ENCODE results near the gene ZNF691.
"Not testable (repeated sequence)": the region's sequence is repeated elsewhere in the genome, so short reads cannot be mapped to it uniquely, and the experiment has no call there.

Gene ZNF691

DNA sequence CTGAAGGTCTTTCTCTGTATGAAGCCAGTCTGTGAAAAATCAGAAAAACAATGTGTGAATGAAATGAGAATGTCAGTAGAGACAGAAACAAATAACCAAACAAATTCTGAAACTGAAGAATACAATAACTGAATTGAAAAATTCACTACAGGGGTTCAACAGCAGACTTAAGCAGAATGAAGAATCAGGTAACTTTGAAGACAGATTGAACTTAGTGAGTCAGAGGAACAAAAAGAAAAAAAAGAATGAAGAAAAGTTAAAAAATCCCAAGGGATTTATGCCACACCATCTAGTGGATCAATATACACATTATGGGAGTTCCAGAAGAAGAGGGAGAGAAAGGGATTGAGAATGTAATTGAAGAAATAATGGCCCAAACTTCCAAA is 14.6 kb downstream of the ZNF691 start:
- no peak for DNase-seq

DNA sequence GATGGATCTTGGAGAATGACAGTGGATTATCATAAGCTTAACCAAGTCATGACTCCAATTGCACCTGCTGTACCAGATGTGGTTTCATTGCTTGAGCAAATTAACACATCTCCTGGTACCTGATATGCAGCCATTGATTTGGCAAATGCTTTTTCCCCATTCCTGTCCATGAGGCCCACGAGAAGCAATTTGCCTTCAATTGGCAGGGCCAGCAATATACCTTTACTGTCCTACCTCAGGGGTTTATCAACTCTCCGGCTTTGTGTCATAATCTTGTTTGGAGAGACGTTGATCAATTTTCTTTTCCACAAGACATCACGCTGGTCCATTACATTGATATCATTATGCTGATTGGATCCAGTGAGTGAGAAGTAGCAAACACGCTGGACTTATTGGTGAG is 20.1 kb downstream of the ZNF691 start:
- no peak for DNase-seq

DNA sequence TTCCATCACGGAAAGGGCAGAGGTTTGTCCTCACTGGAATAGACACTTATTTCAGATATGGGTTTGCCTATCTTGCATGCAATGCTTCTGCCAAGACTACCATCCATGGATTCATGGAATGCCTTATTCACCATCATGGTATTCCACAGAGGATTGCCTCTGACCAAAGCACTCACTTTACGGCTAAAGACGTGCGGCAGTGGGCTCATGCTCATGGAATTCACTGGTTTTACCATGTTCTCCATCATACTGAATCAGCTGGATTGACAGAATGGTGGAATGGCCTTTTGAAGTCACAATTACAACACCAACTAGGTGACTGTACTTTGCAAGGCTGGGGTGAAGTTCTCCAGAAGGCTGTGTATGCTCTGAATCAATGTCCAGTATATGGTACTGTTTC is 22.1 kb downstream of the ZNF691 start:
- not testable (repeated sequence) for DNase-seq

DNA sequence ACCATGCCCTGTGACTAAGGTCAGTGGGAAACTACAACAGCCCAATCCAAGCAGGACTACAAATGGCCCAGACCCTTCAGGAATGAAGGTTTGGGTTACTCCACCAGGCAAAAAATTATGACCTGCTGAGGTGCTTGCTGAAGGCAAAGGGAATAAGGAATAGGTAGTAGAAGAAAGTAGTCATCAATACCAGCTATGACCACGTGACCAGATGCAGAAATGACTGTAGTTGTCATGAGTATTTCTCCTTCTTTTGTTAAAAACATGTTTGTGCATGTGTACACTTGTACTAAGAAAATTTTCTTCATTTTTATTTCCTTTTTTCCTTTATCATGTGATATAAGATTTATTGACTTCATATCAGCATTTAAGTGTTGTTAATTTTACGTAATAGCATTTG is 22.8 kb downstream of the ZNF691 start:
- DNase-seq: not testable (repeated sequence)

DNA sequence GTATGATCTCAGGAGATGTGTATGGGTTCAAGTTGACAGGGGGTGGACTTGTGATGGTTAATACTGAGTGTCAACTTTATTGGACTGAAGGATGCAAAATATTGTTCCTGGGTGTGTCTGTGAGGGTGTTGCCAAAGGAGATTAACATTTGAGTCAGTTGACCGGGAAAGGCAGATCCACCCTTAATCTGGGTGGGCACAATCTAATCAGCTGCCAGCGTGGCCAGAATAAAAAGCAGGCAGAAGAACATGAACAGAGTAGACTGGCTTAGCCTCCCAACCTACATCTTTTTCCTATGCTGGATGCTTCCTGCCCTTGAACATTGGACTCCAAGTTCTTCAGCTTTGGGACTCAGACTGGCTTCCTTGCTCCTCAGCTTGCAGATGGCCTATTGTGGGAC is 23.3 kb downstream of the ZNF691 start:
- DNase-seq: not testable (repeated sequence)

DNA sequence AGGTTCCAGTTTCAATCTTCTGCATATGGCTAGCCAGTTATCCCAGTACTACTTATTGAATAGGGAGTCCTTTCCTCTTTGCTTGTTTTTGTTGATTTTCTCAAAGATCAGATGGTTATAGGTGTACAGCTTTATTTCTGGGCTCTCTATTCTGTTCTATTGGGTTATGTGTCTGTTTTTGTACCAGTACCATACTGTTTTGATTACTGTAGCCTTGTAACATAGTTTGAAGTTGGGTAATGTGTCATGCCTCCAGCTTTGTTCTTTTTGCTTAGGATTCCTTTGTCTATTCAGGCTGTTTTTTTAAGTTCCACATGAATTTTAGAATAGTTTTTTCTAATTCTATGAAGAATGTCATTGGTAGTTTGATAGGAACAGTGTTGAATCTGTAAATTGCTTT is 26.7 kb downstream of the ZNF691 start:
- not testable (repeated sequence) for DNase-seq

DNA sequence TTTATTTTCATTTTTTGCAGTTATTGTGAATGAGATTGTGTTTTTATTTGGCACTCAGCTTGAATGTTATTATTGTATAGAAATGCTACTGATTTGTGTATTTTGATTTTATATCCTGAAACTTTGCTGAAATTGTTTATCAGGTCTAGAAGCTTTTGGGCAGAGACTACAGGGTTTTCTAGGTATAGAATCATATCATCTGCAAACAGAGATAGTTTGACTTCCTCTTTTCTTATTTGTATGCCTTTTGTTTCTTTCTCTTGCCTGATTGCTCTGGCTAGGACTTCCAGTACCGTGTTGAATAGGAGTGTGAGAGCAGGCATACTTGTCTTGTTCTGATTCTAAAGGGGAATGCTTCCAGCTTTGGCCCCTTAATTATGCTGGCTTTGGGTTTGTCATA is 27.3 kb downstream of the ZNF691 start:
- no peak for DNase-seq

DNA sequence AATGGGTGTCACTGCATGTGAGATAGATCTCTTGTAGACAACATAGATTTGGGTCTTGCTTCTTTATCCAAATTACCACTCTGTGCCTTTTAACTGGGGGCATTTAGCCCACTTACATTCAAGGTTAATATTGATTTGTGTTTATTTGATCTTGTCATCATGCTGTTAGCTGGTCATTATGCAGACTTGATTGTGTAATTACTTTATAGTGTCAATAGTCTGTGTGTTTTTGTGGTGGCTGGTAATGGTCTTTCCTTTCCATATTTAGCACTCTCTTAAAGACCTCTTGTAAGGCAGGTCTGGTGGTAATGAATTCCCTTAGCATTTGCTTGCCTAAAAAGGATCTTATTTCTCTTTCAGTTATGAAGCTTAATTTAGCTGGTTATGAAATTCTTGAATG is 29.6 kb downstream of the ZNF691 start:
- no peak for DNase-seq

DNA sequence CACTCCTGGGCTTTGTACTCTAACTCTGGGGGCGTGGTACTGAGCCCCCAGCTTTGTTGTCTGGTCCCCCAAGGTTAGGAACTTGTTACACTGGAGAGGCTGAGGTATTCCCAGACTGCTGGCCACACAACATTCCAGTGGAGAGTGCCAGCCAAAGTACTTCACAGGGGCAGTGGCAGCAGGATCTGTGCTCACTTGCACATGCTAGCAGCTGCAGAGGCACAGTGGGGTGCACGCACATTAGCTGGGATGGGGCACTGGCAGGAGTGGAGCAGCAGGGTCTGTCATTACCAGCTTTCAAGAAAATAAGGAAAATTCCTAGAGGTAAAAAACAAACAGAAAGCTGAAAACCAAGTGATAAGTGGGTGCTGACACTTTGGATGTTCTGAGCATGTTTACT is 31.0 kb downstream of the ZNF691 start:
- no peak for DNase-seq

DNA sequence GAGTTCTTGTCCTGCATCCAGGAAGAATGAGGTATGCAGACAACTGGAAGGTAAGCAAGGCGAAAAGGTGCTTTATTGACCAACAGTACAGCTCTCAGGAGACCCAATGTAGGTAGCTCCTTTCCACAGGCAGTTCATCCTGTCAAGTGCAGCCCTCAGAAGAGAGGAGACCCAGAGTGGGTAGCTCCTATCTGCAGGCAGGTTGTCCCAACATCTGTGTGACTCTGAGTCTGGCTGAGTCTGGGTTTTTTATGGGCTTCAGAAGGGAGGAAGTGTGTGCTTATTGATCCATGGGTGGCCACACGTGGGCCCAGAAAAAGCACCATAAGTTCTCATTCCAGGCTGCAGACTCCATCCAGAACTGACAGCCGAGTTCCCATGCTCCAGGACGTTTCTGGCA is 34.0 kb downstream of the ZNF691 start:
- no peak for DNase-seq

DNA sequence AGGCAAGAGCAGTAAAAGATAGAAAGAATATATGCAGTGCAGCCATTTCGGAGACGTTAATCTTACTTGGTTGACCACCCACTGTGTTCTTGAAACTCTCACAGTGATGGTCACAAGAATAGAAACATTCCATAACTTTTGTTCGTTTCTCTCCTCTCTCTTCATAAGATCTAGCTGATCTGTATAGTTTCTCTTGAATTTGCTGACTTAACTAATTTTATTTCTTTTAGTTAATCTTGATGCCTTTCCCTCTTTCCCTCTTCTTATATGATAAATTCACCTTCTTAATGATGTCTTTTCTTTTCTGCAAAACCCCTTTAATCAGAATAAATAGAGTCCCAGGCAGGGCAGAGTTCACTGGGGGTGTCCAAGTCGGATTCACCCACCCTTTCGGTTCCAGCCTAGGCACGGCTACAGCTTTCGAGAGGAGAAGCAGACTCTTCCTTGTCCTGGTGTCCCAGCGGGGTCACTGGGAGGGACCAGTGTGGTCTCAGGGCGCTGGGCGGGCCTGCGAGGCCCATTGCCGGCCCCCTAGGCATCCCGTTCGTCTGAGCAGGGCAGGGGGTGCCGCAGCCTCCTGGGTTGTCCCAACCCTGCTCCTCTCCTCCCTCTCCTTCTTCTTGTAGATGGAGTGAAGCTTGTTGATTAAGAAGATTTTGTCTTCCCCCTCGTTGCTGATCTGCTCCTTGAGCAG is 39.8 kb downstream of the ZNF691 start:
- no peak for DNase-seq

DNA sequence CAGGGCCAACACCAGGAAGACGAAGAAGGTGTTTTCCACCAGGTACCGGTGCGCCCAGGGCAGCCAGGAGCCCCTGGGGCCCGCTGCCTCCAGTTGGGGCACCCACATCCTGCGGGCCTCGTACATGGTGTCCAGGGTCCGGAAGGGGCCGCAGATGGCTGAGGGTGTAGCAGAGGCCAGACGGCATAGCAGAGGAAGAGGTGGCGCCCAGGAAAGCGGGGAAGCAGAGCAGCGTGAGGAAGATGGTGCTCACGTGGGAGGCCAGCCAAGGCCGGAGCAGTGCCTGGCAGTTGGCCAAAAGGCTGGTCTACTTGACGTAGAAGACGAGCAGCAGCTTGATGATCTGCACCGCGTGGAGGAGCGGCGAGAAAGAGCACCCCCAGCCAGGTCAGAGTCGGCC is 40.4 kb downstream of the ZNF691 start:
- no peak for DNase-seq

DNA sequence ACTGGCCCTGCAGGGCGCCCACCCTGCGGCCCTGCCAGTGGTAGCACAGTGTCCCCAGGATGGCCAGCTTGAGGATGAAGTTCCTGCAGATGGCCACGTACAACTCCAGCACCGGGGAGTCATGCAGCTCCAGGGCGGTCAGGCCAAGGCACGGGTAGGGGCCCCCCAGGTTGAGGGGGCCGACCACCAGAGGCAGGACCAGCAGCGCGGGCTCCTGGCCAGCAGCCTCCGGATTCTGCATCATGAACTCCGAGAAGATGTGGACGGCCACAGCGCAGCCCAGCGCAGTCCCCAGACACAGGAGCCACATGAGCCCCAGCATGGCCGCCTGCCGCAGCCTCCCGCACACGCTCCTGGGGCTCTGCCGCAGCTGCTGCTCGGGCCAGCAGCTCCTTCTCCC is 41.0 kb downstream of the ZNF691 start:
- no peak for DNase-seq

DNA sequence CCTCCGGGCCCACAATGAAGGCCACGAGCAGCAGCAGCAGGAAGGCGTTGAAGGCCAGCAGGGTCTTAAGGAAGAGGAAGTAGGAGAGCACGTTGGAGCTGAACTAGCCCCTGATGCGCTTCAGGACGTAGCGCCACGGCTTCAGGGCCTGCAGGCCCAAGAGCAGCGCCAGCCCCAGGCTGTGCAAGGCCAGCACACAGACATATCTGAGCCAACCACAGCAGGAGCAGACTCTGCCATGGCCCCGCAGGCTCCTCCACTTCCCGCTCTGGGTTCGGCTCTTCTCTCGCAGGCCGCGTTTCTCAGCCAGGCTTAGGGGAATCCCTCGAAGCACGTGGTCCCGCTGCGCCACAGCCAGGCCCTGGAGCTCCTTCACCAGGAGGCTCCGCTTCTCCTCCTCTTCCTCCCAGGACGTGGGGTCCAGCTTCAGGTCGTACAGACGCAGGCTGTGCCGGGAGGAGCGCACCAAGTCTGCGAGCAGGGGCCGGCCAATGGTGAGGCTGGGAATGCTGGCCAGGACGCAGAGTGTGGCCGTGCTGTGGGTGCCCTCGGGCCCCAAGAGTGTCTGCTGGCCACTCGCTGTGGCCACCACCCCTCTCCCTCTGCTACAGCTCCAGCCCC is 41.7 kb downstream of the ZNF691 start:
- no peak for DNase-seq

DNA sequence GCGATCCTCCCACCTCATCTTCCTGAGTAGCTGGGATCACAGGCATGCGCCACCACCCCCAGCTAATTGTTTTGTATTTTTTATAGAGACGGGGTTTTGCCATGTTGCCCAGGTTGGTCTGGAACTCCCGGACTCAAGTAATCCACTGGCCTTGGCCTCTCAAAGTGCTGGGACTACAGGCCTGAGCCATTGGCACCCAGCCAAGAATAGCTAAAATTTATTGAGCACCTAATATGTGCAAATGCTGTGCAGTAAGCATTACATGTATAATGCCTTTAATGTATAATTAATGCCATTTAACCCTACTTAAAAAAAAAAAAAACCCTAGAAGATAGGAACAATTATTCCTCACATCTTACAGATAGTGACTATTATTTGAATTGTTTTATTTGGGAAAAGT is 42.9 kb downstream of the ZNF691 start:
- no peak for DNase-seq

DNA sequence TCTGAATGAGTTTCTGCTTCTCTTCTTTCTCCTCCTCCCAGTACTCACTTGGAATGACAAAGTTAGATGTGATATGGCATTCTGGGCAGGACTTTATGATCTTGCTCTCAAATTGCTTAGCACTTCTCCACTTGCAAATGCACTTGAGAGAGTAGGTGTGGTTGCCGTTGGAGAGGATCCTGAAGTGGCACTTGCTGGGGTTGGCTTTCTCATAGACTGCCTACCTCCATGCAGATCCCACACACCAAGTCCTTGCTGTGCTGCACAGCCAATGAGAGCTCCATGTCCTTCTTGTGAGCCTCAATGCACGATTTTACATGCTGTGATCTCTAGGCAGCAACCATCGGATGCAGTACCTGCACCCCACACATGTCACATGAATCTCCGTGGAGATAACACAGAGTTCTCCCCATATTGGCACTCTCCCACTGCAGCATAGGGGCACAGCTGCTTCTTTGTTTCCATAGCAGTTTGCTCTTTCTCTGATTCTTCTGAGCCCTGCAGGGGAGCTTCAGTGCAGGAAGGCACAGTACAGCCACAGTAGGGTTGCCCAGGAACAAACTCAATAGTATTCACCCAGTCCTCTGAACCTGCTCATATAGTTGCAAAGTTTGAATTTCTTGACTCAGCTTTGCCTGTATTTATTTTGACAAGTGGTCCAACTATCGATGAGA is 45.2 kb downstream of the ZNF691 start:
- DNase-seq: no peak

DNA sequence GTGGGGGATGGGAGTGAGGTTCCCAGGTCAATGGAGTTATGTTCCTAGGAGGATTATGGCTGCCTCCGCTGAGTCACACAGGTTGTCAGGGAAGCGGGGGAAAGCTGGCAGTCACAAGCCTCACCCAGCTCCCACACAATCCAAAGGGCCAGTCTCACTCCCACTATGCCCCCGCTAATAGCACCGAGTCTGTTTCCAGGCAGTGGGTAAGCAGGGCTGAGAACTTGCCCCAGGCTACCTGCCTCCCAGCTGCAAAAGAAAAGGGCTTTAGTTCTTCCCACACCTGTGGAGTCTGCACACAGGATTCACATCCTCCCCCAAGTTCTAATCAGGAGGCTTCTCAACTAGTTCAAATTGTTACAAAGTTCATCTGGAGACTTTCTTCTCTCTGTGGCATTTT is 53.5 kb downstream of the ZNF691 start:
- DNase-seq: not testable (repeated sequence)
